Measurements from ENCODE around the gene GAB2. TPM values are rescaled to one million over a fixed set of nuclear protein-coding genes. Genes with fewer than 3 reads are reported as not detected.
"Not testable (repeated sequence)": the region's sequence is repeated elsewhere in the genome, so short reads cannot be mapped to it uniquely, and the experiment has no call there.

GAB2 gene
- total and polyA plus RNA-seq, 8 donors, result 18.8 to 59.6 (median 19.7) TPM

DNA sequence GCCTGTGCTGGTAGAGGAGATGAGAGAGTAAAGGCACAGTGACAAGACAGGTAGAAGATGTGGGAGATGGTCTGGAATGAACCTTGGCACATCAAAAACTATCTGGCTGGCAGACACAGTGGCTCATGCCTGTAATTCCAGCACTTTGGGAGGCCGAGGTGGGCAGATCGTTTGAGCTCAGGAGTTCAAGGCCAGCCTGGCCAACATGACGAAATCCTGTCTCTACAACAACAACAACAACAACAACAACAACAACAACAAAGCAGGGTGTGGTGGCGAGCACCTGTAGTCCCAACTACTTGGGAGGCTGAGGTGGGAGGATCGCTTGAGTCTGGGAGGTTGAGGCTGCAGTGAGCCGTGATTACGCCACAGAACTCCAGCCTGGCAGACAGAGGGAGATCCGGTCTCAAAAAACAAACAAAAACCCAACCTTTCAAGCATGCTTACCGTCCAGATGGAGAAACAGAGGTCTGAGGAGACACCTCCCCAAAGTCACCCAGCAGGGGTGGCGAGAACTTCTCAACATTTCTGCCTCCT is 240.9 kb downstream of the GAB2 start:
- TF ChIP-seq, protein P1, sequence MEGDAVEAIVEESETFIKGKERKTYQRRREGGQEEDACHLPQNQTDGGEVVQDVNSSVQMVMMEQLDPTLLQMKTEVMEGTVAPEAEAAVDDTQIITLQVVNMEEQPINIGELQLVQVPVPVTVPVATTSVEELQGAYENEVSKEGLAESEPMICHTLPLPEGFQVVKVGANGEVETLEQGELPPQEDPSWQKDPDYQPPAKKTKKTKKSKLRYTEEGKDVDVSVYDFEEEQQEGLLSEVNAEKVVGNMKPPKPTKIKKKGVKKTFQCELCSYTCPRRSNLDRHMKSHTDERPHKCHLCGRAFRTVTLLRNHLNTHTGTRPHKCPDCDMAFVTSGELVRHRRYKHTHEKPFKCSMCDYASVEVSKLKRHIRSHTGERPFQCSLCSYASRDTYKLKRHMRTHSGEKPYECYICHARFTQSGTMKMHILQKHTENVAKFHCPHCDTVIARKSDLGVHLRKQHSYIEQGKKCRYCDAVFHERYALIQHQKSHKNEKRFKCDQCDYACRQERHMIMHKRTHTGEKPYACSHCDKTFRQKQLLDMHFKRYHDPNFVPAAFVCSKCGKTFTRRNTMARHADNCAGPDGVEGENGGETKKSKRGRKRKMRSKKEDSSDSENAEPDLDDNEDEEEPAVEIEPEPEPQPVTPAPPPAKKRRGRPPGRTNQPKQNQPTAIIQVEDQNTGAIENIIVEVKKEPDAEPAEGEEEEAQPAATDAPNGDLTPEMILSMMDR (IDR thresholded peaks at IDR 0.05), result no peak
- Histone ChIP-seq H3K27me3 (no peaks in the 10 kb centered on the region), H3K9me3 (no peaks in the 10 kb centered on the region), H3K36me3 (peaks cover 0 to 39% of the 10 kb centered on the region in 2 donors), H3K4me1 (peaks cover 0 to 7% of the 10 kb centered on the region in 2 donors), H3K27ac (no peak overlapping the region), H3K4me3 (no peak overlapping the region)
- intact Hi-C loops (cut with DNase I), result no loop called here
- no peak for DNase-seq
- no peak for ATAC-seq

DNA sequence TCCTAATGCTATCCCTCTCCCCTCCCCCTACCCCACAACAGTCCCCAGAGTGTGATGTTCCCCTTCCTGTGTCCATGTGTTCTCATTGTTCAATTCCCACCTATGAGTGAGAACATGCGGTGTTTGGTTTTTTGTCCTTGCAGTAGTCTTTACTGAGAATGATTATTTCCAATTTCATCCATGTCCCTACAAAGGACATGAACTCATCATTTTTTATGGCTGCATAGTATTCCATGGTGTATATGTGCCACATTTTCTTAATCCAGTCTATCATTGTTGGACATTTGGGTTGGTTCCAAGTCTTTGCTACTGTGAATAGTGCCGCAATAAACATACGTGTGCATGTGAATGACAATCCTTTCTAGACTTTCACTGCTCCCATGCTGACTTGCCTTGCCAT is 241.8 kb downstream of the GAB2 start:
- H3K27ac ChIP-seq; ATAC-seq; H3K9me3 ChIP-seq; H3K4me1 ChIP-seq; H3K4me3 ChIP-seq; intact Hi-C loops (cut with DNase I); DNase-seq; H3K27me3 ChIP-seq: not testable (repeated sequence)
- peaks cover 0 to 41% of the 10 kb centered on the region in 2 donors for H3K36me3 ChIP-seq

DNA sequence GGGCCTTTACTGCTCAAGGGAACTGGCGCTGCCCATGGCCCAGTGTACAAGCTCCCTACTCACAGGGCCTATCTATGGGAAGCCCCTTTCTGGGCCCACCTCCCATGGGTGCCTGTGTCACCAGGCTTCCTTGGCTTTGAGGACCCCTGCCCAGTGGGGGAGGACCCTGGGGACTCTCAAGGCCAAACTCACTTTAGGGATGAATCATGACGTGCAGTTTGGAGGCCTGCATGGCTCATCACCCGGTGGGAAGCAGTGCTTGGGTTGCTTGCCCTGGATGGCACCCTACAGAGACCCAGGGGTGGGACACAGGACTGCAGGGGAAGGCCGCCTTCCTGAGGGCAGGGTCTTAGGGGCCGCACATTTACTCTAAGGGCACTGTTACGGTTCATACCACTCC is 245.7 kb downstream of the GAB2 start:
- Histone ChIP-seq H3K27ac (no peak overlapping the region), H3K36me3 (peaks cover 0 to 35% of the 10 kb centered on the region in 2 donors), H3K9me3 (no peaks in the 10 kb centered on the region), H3K4me3 (no peak overlapping the region), H3K4me1 (peaks cover 0 to 11% of the 10 kb centered on the region in 2 donors), H3K27me3 (no peaks in the 10 kb centered on the region)
- intact Hi-C loops (cut with DNase I), result no loop called here
- TF ChIP-seq, protein P1 (IDR thresholded peaks at IDR 0.05), result no peak
- ATAC-seq (no peak), DNase-seq (no peak)

DNA sequence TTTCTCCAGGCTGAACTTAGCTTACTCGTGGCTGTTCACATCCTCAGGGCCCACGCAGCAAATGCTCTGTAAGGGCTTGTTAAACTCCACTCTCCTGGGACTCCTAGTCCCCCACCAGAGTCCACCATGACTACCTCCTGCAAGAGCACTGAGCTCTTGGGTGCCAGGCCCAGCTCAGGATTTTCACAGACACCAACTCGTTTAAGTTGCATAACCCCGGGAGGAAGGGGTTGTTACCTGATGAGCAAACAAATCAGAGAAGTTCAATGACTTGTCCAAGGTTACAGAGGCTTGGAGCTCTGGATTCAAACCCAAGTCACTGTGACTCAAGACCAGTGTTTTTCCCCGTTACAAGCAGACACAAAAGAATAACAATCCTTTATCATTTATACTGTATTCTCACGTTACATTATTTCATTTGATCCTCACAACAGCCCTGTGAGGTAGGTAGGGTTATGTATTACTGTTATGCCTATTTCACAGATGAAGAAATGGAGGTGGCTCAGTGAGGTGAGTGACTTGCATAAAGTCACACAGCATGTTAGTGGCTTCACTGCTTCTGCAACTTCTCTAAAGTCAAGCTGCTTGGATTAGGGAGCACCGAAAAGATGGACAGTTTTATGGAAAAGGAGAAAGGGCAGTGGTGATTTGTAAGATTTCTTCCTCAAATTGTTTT is 246.6 kb downstream of the GAB2 start:
- Histone ChIP-seq H3K27ac (no peak overlapping the region), H3K4me3 (no peak overlapping the region), H3K36me3 (peaks cover 0 to 31% of the 10 kb centered on the region in 2 donors), H3K9me3 (no peaks in the 10 kb centered on the region), H3K27me3 (no peaks in the 10 kb centered on the region), H3K4me1 (peaks cover 0 to 11% of the 10 kb centered on the region in 2 donors)
- no peak for ATAC-seq
- TF ChIP-seq, protein P1 (IDR thresholded peaks at IDR 0.05), result no peak
- intact Hi-C loops (cut with DNase I), result no loop called here
- DNase-seq, result no peak

DNA sequence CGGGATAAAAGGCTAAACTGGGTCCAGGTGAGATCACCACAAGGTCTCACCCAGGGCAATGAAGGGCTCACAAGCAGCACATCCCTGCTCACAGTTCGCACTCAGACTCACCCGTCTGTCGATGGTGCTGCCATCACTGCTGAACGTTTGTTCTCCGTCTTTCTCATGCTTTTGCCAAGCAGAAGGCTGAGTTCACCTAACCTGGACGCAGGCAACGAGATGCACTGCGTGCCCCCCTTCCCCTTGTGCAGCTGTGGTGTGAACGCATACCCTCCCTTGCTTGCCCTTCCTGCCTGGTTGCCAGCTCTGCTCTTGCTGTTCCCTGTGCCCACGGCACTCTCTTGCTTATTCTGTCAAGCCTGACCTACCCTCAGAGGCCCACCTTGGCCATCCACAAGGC is 247.2 kb downstream of the GAB2 start:
- intact Hi-C loops (cut with DNase I), result no loop called here
- H3K27ac ChIP-seq, result no peak overlapping the region

More for the DNA sequence above, 247.2 kb downstream of the GAB2 start:
- peaks cover 0 to 31% of the 10 kb centered on the region in 2 donors for H3K36me3 ChIP-seq
- ATAC-seq (no peak), DNase-seq (no peak)
- H3K27me3 ChIP-seq, result no peaks in the 10 kb centered on the region
- H3K4me3 ChIP-seq, result no peak overlapping the region
- no peaks in the 10 kb centered on the region for H3K9me3 ChIP-seq
- peaks cover 0 to 11% of the 10 kb centered on the region in 2 donors for H3K4me1 ChIP-seq
- TF ChIP-seq, protein P1 (IDR thresholded peaks at IDR 0.05), result no peak

Measured in left lung (tissue), 10 donors.